Hepatocyte (in vitro differentiated cells): Measurements from ENCODE around the gene P4HB. TPM values are rescaled to one million over a fixed set of nuclear protein-coding genes. Genes with fewer than 3 reads are reported as not detected.

Source experiments
- DNase-seq: peaks from one replicate; pipeline ENCODE4 v3.0.0-alpha.2; 2016; ENCODE audit warnings: low spot score
- H2AFZ ChIP-seq: fragments of 200-600 bp; sonication (generic); 2 replicates; pipeline ENCODE4 v1.6.0; 2016; ENCODE audit warnings: antibody characterized with exemption, mild to moderate bottlenecking
- H3K27ac ChIP-seq: fragments of 200-600 bp; sonication (generic); 2 replicates; pipeline ENCODE4 v1.5.1; 2016; ENCODE audit warnings: mild to moderate bottlenecking
- H3K27me3 ChIP-seq: fragments of 200-600 bp; sonication (generic); 2 replicates; pipeline ENCODE4 v1.6.1; 2016
- H3K36me3 ChIP-seq: fragments of 200-600 bp; sonication (generic); replicated peaks from 2 replicates; pipeline ENCODE4 v1.5.1; 2016; ENCODE audit warnings: low read depth; ENCODE audit not compliant: insufficient read depth
- H3K4me1 ChIP-seq: fragments of 200-600 bp; sonication (generic); 2 replicates; pipeline ENCODE4 v1.5.1; 2016; ENCODE audit warnings: mild to moderate bottlenecking, moderate library complexity; ENCODE audit not compliant: insufficient read depth
- H3K4me2 ChIP-seq: fragments of 200-600 bp; sonication (generic); 2 replicates; pipeline ENCODE4 v1.6.0; 2016
- H3K4me3 ChIP-seq: fragments of 200-600 bp; sonication (generic); 2 replicates; pipeline ENCODE4 v1.5.1; 2016; ENCODE audit warnings: mild to moderate bottlenecking
- H3K79me2 ChIP-seq: fragments of 200-600 bp; sonication (generic); 2 replicates; pipeline ENCODE4 v1.6.0; 2017; ENCODE audit warnings: mild to moderate bottlenecking
- H3K9me2 ChIP-seq: fragments of 200-600 bp; sonication (generic); replicated peaks from 2 replicates; pipeline ENCODE4 v1.6.0; 2017; ENCODE audit warnings: mild to moderate bottlenecking; ENCODE audit not compliant: insufficient read depth
- H3K9me3 ChIP-seq: fragments of 200-600 bp; sonication (generic); 2 replicates; pipeline ENCODE4 v1.5.1; 2016; ENCODE audit warnings: low read depth, mild to moderate bottlenecking
- H4K20me1 ChIP-seq: fragments of 200-600 bp; sonication (generic); 2 replicates; pipeline ENCODE4 v1.6.0; 2016; ENCODE audit warnings: mild to moderate bottlenecking; ENCODE audit not compliant: insufficient read depth, poor library complexity, severe bottlenecking
- EZH2 ChIP-seq: fragments of 200-600 bp; sonication (generic); IDR thresholded peaks from 2 replicates; pipeline ENCODE4 v1.6.1; 2016; ENCODE audit warnings: antibody characterized with exemption, mild to moderate bottlenecking, borderline replicate concordance
- EZH2phosphoT487 ChIP-seq: fragments of 200-600 bp; sonication (generic); IDR thresholded peaks from one replicate; pipeline ENCODE4 v1.6.1; 2018; ENCODE audit warnings: antibody characterized with exemption, mild to moderate bottlenecking, low read depth, moderate library complexity; ENCODE audit not compliant: unreplicated experiment, severe bottlenecking
- WGBS: methylation state at CpG from one replicate; pipeline ENCODE4 v1.1.6; 2016; ENCODE audit warnings: low lambda C conversion rate; ENCODE audit errors: missing lambda C conversion rate; 5-methylcytosine and 5-hydroxymethylcytosine counted together
- polyA plus RNA-seq: library from polyadenylated mRNA; unstranded; fragments of >200 nt; fragmentation: Nextera tagmentation; extraction: Ambion mirVana; gene quantifications from 2 replicates; pipeline ENCODE4 v1.2.1, GENCODE V29; 2016
- total RNA-seq: library from RNA; depleted of rRNA; stranded (reverse); fragments of >200 nt; gene quantifications from 2 replicates; pipeline ENCODE4 v1.2.3, GENCODE V29; 2014
- TF ChIP-seq, protein P1 (sequence below): fragments of 200-600 bp; sonication (generic); IDR thresholded peaks from 2 replicates; pipeline ENCODE4 v1.5.1; 2016; ENCODE audit warnings: antibody characterized with exemption, mild to moderate bottlenecking; ENCODE audit not compliant: poor library complexity

The P4HB gene
- total and polyA plus RNA-seq, 2 experiments from 2014 or later = 1,240 to 1,316 TPM

DNA sequence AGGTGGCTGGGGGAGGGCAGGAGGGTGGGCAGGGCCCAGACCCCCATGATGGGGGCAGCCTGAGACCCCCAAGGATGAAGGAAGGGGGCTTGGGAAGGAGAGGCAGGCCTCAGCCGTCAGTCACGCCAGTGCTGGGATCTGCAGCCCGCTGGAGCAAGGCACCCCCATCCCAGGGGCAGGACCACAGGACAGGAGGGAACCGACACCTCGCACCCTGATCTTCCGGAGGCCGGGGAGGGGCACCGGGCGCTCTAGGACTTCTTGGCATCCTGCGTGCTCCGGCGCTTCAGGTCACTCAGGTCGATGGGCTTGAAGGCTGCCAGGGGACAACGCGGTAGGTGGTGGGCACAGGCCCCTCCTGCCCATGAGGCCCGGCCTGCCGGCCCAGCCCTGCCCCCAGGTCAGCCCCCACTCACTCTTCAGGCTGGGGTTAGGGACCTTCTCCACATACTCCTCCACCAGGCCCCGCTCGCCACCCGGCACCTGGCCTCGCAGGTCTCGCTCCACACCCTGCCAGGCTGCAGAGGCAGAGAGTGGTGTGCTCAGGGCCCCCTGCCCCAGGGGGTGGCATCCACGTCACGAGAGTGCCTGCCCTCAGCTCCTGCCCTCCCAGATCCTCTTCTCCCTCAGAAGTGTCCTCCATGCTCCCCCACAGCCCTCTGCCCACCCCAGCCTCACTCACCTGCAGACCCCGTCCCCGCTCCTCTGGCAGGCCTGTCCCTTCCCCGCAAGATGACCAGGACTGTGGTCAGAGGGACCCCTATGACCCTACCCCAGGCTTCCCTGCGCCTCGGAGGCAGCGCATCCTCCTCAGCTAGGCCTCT is 37.1 kb downstream of the P4HB start:
- H3K36me3 ChIP-seq = no peaks in the 10 kb centered on the region
- no peak for DNase-seq
- no peaks in the 10 kb centered on the region for H4K20me1 ChIP-seq
- H3K27ac ChIP-seq = no peak overlapping the region
- 96% methylated on average over 23 of the region's 30 CpGs for WGBS
- no peak for TF ChIP-seq EZH2phosphoT487
- TF ChIP-seq, protein P1, sequence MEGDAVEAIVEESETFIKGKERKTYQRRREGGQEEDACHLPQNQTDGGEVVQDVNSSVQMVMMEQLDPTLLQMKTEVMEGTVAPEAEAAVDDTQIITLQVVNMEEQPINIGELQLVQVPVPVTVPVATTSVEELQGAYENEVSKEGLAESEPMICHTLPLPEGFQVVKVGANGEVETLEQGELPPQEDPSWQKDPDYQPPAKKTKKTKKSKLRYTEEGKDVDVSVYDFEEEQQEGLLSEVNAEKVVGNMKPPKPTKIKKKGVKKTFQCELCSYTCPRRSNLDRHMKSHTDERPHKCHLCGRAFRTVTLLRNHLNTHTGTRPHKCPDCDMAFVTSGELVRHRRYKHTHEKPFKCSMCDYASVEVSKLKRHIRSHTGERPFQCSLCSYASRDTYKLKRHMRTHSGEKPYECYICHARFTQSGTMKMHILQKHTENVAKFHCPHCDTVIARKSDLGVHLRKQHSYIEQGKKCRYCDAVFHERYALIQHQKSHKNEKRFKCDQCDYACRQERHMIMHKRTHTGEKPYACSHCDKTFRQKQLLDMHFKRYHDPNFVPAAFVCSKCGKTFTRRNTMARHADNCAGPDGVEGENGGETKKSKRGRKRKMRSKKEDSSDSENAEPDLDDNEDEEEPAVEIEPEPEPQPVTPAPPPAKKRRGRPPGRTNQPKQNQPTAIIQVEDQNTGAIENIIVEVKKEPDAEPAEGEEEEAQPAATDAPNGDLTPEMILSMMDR = no peak
- TF ChIP-seq EZH2 = no peak
- peaks cover 11% of the 10 kb centered on the region for H3K79me2 ChIP-seq
- no peaks in the 10 kb centered on the region for H3K27me3 ChIP-seq
- no peak overlapping the region for H2AFZ ChIP-seq
- H3K4me3 ChIP-seq = no peak overlapping the region
- H3K4me1 ChIP-seq = peaks cover 13% of the 10 kb centered on the region
- no peak overlapping the region for H3K4me2 ChIP-seq
- no peaks in the 10 kb centered on the region for H3K9me2 ChIP-seq
- H3K9me3 ChIP-seq = no peaks in the 10 kb centered on the region

DNA sequence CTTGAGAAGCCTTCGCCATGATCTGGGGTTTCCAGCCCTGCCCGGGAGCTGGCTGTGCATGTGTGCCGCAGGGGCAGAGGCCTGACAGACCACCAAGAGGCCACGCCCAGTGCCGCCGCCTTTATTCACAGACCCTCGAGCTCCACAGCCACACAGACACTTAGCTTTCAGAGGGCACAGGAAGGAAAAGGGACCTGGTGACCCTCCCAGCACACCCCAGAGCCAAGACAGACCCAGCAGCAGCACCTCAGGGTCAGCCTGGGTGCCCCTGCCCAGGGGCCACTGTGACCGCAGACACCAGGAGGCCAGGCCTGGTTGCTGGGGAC is 38.1 kb downstream of the P4HB start:
- no peaks in the 10 kb centered on the region for H3K9me3 ChIP-seq
- H3K4me1 ChIP-seq = peaks cover 13% of the 10 kb centered on the region
- peak overlapping the region; percentile 85 for H3K27ac ChIP-seq
- no peak overlapping the region for H3K4me3 ChIP-seq
- 90% methylated on average over 4 of the region's 8 CpGs for WGBS
- DNase-seq = no peak
- no peak overlapping the region for H3K4me2 ChIP-seq
- no peaks in the 10 kb centered on the region for H3K9me2 ChIP-seq
- TF ChIP-seq EZH2 (no peak), EZH2phosphoT487 (no peak)
- TF ChIP-seq, protein P1 = no peak
- peaks cover 5% of the 10 kb centered on the region for H3K79me2 ChIP-seq
- no peak overlapping the region for H2AFZ ChIP-seq
- no peaks in the 10 kb centered on the region for H3K27me3 ChIP-seq
- no peaks in the 10 kb centered on the region for H4K20me1 ChIP-seq
- no peaks in the 10 kb centered on the region for H3K36me3 ChIP-seq

DNA sequence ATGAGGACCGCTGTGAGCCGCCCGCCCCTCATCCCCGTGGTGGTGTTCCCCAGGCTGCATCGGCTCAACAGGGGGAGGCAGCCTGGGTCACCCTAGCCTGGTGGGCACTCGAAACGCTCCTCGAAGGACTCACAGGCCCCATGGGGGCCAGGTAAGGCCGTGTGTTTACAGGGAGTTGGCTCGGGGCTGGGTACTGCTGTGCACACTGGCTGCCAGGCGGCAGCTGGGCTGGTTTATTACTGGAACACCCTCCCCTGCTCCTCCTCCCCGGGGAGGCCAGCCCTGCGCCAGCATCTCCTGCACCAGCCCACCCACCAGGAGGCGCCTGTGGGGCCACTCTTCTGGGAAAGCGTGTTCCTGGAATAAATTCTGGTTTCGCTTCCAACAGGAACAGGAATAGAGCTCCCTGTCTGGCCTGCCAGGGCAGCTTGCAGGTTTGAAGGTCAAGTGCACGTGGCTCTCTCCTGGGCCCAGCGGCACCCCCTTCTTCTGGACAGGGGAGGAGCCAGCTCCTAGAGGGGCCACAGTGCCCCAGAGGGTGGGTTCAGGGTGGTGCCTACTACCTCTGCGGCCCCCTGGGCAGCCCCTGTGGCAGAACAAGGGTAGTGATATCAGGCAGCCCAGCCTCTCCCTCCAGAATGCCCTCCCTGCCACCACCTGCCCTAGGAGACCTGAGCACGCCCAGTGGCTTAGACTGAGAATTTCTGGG is 38.6 kb downstream of the P4HB start:
- H3K4me3 ChIP-seq = no peak overlapping the region
- no peaks in the 10 kb centered on the region for H4K20me1 ChIP-seq
- H3K4me2 ChIP-seq = peak overlapping the region; percentile 52
- WGBS = 65% methylated on average over 20 of the region's 20 CpGs
- TF ChIP-seq, protein P1 = peak; percentile 57
- TF ChIP-seq EZH2 (no peak), EZH2phosphoT487 (no peak)
- no peak overlapping the region for H2AFZ ChIP-seq
- no peaks in the 10 kb centered on the region for H3K79me2 ChIP-seq
- H3K9me2 ChIP-seq = no peaks in the 10 kb centered on the region
- H3K36me3 ChIP-seq = no peaks in the 10 kb centered on the region
- peaks cover 13% of the 10 kb centered on the region for H3K4me1 ChIP-seq
- H3K9me3 ChIP-seq = no peaks in the 10 kb centered on the region
- DNase-seq = peak; percentile 85
- H3K27ac ChIP-seq = peak overlapping the region; percentile 85
- H3K27me3 ChIP-seq = no peaks in the 10 kb centered on the region
